AG04450 (cell line): ENCODE measurements around the gene ATXN1. TPM values are rescaled to one million over a fixed set of nuclear protein-coding genes. Genes with fewer than 3 reads are reported as not detected.

ENCODE experiments used
- CTCF ChIA-PET: fragments of 300-600, 350-600 bp; formaldehyde crosslinking; extraction: SDS; loops from one replicate; lab custom pipeline; 2022; ENCODE audit warnings: antibody characterized with exemption, inconsistent platforms; lab: Charles Lee
- POLR2A ChIA-PET: fragments of 350-600 bp; formaldehyde crosslinking; extraction: SDS; loops from one replicate; lab custom pipeline; 2021; ENCODE audit warnings: antibody characterized with exemption, inconsistent platforms; lab: Yijun Ruan, JAX
- DNase-seq: peaks from one replicate; pipeline ENCODE4 v3.0.0-alpha.2; 2011; ENCODE audit warnings: low read depth, low spot score
- H3K27ac ChIP-seq: one replicate; pipeline ENCODE4 v1.5.1; 2012; ENCODE audit warnings: low read depth, low read length, control low read depth
- H3K27me3 ChIP-seq: one replicate; pipeline ENCODE4 v1.6.0; 2012; ENCODE audit warnings: low read length; ENCODE audit not compliant: control insufficient read depth, insufficient read depth
- H3K4me3 ChIP-seq: 2 replicates; pipeline ENCODE4 v1.5.1; 2011; ENCODE audit warnings: mild to moderate bottlenecking, low read depth, low read length, control low read depth
- H3K9me3 ChIP-seq: 2 replicates; pipeline ENCODE4 v1.5.1; 2012; ENCODE audit warnings: low read length; ENCODE audit not compliant: control insufficient read depth, insufficient read depth
- polyA plus RNA-seq: library from polyadenylated mRNA; depleted of rRNA; stranded (reverse); fragments of >200 nt; gene quantifications from 2 replicates; pipeline ENCODE4 v1.2.3, GENCODE V29; 2011
- TF ChIP-seq, protein P1 (sequence below): IDR thresholded peaks from 2 replicates; pipeline ENCODE4 v1.5.1; 2011; ENCODE audit warnings: low read depth, low read length, control low read depth, inconsistent platforms

ATXN1 gene
- polyA plus RNA-seq, 1 experiment, result 12.6 TPM

- H3K9me3 ChIP-seq, result no peaks in the 10 kb centered on the region; the same call in 1 of the 2 replicates
- DNase-seq, result no peak
- POLR2A ChIA-PET, result no interaction called here
- TF ChIP-seq, protein P1, sequence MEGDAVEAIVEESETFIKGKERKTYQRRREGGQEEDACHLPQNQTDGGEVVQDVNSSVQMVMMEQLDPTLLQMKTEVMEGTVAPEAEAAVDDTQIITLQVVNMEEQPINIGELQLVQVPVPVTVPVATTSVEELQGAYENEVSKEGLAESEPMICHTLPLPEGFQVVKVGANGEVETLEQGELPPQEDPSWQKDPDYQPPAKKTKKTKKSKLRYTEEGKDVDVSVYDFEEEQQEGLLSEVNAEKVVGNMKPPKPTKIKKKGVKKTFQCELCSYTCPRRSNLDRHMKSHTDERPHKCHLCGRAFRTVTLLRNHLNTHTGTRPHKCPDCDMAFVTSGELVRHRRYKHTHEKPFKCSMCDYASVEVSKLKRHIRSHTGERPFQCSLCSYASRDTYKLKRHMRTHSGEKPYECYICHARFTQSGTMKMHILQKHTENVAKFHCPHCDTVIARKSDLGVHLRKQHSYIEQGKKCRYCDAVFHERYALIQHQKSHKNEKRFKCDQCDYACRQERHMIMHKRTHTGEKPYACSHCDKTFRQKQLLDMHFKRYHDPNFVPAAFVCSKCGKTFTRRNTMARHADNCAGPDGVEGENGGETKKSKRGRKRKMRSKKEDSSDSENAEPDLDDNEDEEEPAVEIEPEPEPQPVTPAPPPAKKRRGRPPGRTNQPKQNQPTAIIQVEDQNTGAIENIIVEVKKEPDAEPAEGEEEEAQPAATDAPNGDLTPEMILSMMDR, result no peak
- no peak overlapping the region for H3K4me3 ChIP-seq
- CTCF ChIA-PET, result no interaction called here
- H3K27ac ChIP-seq, result no peak overlapping the region
- no peaks in the 10 kb centered on the region for H3K27me3 ChIP-seq
Measured at GRCh38 chr6:16306334-16306733, 454.9 kb downstream of the ATXN1 start.

- TF ChIP-seq, protein P1, result no peak
- ChIA-PET CTCF (no interaction called here), POLR2A (no interaction called here)
- no peak overlapping the region for H3K27ac ChIP-seq
- no peak overlapping the region for H3K4me3 ChIP-seq
- DNase-seq, result no peak
- H3K27me3 ChIP-seq, result no peaks in the 10 kb centered on the region
- H3K9me3 ChIP-seq, result no peaks in the 10 kb centered on the region; the same call in 1 of the 2 replicates
Measured at GRCh38 chr6:16305788-16306187, 455.5 kb downstream of the ATXN1 start.

DNA sequence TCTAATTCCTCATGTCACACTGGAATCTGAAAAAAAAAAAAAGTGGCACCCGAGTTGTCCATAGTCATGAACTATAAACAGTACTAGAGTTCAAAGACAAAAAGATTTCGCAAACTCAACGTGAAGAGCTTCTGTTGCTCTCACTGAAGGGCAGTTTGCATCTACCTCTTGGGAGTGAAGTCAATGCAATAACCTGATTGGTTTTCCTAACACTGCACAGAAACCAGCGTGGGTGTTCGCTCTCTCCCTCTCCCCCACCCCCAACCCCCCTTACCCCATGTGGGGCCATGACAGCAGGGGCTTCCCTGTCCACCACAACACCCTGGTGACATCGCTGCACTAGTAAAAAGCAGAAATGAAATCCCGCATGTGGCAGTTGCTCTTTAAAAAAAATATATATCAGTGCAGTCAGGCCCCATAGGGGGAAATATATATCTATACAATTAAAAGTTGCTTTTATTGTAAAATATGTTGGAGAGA, 456.0 kb downstream of the ATXN1 start:
- H3K27ac ChIP-seq, result no peak overlapping the region
- no peak for DNase-seq
- ChIA-PET POLR2A (no interaction called here), CTCF (no interaction called here)
- TF ChIP-seq, protein P1, result no peak
- H3K9me3 ChIP-seq, result no peaks in the 10 kb centered on the region; the same call in 1 of the 2 replicates
- H3K27me3 ChIP-seq, result no peaks in the 10 kb centered on the region
- no peak overlapping the region for H3K4me3 ChIP-seq

GRCh38 chr6:16302721-16303552, 458.3 kb downstream of the ATXN1 start:
- no peak for DNase-seq
- POLR2A ChIA-PET, result no interaction called here
- CTCF ChIA-PET, result no interaction called here
- TF ChIP-seq, protein P1, result no peak
- Histone ChIP-seq H3K27me3 (no peaks in the 10 kb centered on the region), H3K9me3 (no peaks in the 10 kb centered on the region; the same call in 1 of the 2 replicates), H3K4me3 (no peak overlapping the region), H3K27ac (no peak overlapping the region)

- H3K27ac ChIP-seq, result no peak overlapping the region
Measured at GRCh38 chr6:16301511-16301910, 459.7 kb downstream of the ATXN1 start.

More at GRCh38 chr6:16301511-16301910, 459.7 kb downstream of the ATXN1 start:
- H3K27me3 ChIP-seq, result no peaks in the 10 kb centered on the region
- H3K4me3 ChIP-seq, result no peak overlapping the region
- DNase-seq, result no peak
- H3K9me3 ChIP-seq, result no peaks in the 10 kb centered on the region; the same call in 1 of the 2 replicates
- ChIA-PET POLR2A (no interaction called here), CTCF (interaction anchor here (0.7 to 5.8 kb wide), 3 partner anchors 15 to 471 kb away, joined by 3 to 34 read pairs (median 10); no protein-coding TSS in a partner anchor)
- TF ChIP-seq, protein P1, result no peak
